ENCODE results near the gene MYLK.

MYLK gene

DNA sequence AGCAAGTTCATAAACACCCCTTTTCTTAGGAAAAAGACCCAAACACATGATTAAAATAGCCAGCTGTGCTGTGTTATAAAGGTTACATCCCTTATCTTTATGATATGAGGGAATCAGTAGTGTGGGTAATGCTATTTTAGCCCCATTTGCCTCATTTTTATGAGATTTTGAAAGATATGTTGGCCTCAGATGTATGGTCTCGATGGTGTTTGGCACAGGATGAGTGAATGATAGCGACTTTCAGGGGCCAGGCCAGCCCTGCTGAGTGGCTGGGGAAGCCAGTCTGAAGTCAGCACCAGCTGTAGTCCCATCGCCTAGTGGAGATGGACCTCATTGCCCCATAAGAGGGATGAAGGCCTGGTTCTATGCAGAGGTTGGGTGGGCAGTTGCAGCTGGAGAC, 194.3 kb downstream of the MYLK start:
- TF ChIP-seq, protein P1, sequence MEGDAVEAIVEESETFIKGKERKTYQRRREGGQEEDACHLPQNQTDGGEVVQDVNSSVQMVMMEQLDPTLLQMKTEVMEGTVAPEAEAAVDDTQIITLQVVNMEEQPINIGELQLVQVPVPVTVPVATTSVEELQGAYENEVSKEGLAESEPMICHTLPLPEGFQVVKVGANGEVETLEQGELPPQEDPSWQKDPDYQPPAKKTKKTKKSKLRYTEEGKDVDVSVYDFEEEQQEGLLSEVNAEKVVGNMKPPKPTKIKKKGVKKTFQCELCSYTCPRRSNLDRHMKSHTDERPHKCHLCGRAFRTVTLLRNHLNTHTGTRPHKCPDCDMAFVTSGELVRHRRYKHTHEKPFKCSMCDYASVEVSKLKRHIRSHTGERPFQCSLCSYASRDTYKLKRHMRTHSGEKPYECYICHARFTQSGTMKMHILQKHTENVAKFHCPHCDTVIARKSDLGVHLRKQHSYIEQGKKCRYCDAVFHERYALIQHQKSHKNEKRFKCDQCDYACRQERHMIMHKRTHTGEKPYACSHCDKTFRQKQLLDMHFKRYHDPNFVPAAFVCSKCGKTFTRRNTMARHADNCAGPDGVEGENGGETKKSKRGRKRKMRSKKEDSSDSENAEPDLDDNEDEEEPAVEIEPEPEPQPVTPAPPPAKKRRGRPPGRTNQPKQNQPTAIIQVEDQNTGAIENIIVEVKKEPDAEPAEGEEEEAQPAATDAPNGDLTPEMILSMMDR (IDR thresholded peaks at IDR 0.05; ENCODE audit: insufficient read depth, missing control alignments), result no peak
- DNase-seq (ENCODE audit: insufficient read length, low spot score) (no peak), FAIRE-seq (no peak)

- no peak for DNase-seq (ENCODE audit: insufficient read length, low spot score)
- TF ChIP-seq, protein P1 (IDR thresholded peaks at IDR 0.05; ENCODE audit: insufficient read depth, missing control alignments), result no peak
- FAIRE-seq, result no peak
Measured at GRCh38 chr3:123688241-123688747, 195.8 kb downstream of the MYLK start.

DNA sequence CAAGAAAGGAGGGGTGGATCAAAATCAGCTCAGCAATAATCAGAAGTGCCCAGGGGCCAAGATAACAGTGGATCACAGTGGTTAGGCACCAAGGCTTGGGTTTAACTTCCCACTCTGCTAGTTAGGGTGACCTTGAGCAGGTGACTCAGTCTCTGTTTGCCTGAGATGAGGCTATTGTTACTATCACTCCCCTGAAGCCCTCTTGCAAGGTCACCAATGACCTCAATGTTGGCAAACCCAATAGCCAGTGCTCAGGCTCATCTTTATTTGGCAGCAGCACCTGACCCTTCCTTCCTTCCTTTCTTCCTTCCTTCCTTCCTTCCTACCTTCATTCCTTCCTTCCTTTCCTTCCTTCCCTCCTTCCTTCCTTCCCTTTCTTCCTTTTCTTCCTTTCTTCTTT, 196.8 kb downstream of the MYLK start:
- TF ChIP-seq, protein P1 (IDR thresholded peaks at IDR 0.05; ENCODE audit: insufficient read depth, missing control alignments), result no peak
- no peak for DNase-seq (ENCODE audit: insufficient read length, low spot score)
- no peak for FAIRE-seq

DNA sequence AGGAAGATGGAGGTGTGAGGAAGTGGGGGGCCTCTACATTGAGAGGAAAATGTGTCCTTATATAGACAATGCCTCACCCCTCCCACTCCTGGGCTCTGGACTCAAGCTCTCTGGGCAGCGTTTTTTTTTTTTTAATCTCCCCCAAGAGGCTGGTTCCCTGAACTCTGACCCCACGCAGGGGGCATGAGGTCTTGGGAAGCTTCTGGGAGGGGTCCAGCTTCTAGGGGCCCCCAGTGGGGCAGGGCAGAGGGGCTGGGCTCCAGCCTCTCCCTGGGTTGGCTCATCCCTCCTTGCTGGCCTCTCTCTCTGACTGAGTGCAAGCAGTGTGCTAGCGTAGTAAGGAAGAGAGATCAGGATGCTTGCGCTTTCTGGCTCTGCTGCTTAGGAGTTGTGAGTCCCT, 197.9 kb downstream of the MYLK start:
- DNase-seq (ENCODE audit: insufficient read length, low spot score) (no peak), FAIRE-seq (no peak)
- TF ChIP-seq, protein P1 (IDR thresholded peaks at IDR 0.05; ENCODE audit: insufficient read depth, missing control alignments), result no peak

- FAIRE-seq (no peak), DNase-seq (ENCODE audit: insufficient read length, low spot score) (no peak)
- TF ChIP-seq, protein P1 (IDR thresholded peaks at IDR 0.05; ENCODE audit: insufficient read depth, missing control alignments), result no peak
Measured at GRCh38 chr3:123685780-123686179, 198.4 kb downstream of the MYLK start.

- TF ChIP-seq, protein P1 (IDR thresholded peaks at IDR 0.05; ENCODE audit: insufficient read depth, missing control alignments), result no peak
- FAIRE-seq (no peak), DNase-seq (ENCODE audit: insufficient read length, low spot score) (no peak)
Measured at GRCh38 chr3:123684636-123685035, 199.5 kb downstream of the MYLK start.

- FAIRE-seq (no peak), DNase-seq (ENCODE audit: insufficient read length, low spot score) (no peak)
- TF ChIP-seq, protein P1 (IDR thresholded peaks at IDR 0.05; ENCODE audit: insufficient read depth, missing control alignments), result no peak
Measured at GRCh38 chr3:123684209-123684608, 199.9 kb downstream of the MYLK start.

Data from D721Med (cell line).